Urothelium cell line (cell line): ENCODE measurements around the gene SRPK3.
"Not testable (repeated sequence)": the region's sequence is repeated elsewhere in the genome, so short reads cannot be mapped to it uniquely, and the experiment has no call there.

Experiments
- DNase-seq: peaks from one replicate; pipeline ENCODE4 v3.0.0; 2011; ENCODE audit warnings: low spot score, mixed read lengths
- FAIRE-seq: peaks from 2 replicates; lab custom pipeline; 2011; peaks lifted over from hg19 to GRCh38; lab: Jason Lieb, UNC

SRPK3 gene

DNA sequence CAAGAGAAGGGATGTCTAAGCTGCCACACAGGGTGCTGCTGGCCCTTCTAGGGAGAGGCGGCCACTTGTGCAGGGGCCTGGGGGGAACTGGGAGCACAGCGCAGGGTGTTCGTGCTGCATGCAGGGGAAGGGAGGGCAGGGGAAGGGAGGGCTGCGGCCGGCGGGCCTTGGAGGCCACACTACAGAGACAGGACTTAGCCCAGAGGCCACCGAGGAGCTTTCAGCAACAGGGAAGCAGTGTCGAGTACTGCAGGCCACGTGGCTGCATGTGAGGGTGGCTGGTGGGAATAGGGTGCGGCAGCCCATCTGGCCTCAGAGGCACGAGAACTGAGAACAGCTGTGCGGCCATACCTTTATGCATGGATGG is 35.8 kb upstream of the SRPK3 start:
- FAIRE-seq, DNase-seq: not testable (repeated sequence)

- FAIRE-seq (no peak), DNase-seq (no peak)
Observed at GRCh38 chrX:153746359-153746758, 34.5 kb upstream of the SRPK3 start.

- FAIRE-seq, DNase-seq: not testable (repeated sequence)
Observed at GRCh38 chrX:153746991-153747390, 33.9 kb upstream of the SRPK3 start.

DNA sequence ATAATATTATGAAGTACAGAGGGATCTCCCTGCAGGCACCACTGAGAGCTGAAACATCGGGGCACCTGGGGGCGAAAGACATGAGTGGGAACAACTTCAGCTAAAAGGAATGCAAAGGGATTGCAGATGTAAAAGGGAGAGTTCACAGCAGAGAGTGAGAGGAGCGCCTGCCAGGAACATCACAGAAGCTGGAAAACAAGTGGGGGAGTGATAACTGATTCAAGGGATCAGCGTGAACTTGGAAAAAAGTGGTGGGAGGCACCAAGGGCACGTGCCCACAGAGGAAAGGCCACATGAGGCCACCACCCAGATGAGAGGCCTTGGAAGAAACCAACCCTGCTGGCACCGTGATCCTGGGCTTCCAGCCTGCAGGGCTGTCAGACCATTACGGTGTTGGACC is 31.8 kb upstream of the SRPK3 start:
- FAIRE-seq, DNase-seq: not testable (repeated sequence)

- FAIRE-seq (no peak), DNase-seq (no peak)
Observed at GRCh38 chrX:153750127-153750774, 30.6 kb upstream of the SRPK3 start.

DNA sequence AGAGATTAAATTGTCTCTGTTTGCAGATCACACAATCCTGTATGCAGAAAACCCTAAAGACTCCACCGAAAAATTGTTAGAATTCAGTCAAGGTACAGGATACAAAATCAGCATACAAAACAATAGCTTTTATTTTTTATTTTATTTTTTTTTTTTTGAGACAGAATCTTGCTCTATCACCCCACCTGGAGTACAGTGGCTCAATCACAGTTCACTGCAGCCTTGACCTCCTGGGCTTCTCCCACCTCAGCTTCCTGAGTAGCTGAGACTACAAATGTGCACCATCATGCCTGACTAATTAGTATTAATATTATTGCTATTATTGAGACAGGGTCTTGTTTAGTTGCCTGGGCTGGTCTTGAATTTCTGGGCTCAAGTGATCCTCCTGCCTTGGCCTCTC is 25.7 kb upstream of the SRPK3 start:
- FAIRE-seq (no peak), DNase-seq (no peak)

GRCh38 chrX:153761863-153762262 is 19.0 kb upstream of the SRPK3 start:
- no peak for DNase-seq
- no peak for FAIRE-seq

GRCh38 chrX:153762626-153763173 is 18.1 kb upstream of the SRPK3 start:
- DNase-seq (no peak), FAIRE-seq (no peak)

- FAIRE-seq (no peak), DNase-seq (no peak)
Observed at GRCh38 chrX:153763298-153763932, 17.4 kb upstream of the SRPK3 start.

DNA sequence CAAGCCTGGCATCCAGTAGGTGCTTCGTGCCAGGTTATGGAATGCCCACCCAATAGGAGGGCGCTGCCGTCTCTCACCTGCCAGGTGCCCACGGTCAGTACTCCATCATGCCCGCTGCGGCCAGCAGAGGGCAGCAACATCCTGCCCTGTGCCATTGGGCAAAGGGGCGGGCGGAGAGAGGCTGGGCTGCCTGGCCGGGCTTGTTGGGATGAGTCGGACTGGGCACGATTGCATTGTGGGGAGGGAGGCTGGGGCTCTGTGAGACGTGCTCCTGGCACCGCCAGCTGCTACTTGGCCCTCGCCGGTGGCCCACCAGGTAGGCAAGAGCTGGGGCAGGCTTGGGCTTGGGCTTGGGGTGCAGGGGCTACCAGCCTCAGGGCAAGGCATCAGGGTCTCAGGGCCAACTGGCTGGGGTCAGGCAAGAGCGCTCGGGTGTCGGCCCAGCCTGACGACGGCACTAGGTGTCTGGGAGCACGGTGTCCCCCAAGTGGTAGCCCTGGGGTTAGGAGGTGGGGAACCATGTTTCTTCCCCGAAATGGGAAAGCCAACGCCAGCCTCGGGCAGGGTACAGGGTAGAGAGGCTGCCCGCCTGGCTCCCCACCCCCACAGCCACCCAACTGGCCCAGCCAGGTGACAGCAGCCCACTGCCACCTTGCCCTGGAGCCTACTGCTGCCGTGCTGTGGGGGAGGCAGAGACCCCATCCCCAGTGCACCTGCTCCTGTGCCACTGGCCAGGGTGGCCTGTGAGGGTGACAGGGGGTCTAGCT is 16.7 kb upstream of the SRPK3 start, which contains the start of gene PLXNB3:
PLXNB3 (plus strand) TSS at position 261 of the 767 bp plus-strand sequence. CDS start 1,287 bp downstream, outside the sequence.
- FAIRE-seq = peak; percentile 74

GRCh38 chrX:153764786-153765137 is 16.1 kb upstream of the SRPK3 start:
- DNase-seq (no peak), FAIRE-seq (no peak)

More for the DNA sequence above, 16.7 kb upstream of the SRPK3 start, which contains the start of gene PLXNB3:
- peak; percentile 89 for DNase-seq

DNA sequence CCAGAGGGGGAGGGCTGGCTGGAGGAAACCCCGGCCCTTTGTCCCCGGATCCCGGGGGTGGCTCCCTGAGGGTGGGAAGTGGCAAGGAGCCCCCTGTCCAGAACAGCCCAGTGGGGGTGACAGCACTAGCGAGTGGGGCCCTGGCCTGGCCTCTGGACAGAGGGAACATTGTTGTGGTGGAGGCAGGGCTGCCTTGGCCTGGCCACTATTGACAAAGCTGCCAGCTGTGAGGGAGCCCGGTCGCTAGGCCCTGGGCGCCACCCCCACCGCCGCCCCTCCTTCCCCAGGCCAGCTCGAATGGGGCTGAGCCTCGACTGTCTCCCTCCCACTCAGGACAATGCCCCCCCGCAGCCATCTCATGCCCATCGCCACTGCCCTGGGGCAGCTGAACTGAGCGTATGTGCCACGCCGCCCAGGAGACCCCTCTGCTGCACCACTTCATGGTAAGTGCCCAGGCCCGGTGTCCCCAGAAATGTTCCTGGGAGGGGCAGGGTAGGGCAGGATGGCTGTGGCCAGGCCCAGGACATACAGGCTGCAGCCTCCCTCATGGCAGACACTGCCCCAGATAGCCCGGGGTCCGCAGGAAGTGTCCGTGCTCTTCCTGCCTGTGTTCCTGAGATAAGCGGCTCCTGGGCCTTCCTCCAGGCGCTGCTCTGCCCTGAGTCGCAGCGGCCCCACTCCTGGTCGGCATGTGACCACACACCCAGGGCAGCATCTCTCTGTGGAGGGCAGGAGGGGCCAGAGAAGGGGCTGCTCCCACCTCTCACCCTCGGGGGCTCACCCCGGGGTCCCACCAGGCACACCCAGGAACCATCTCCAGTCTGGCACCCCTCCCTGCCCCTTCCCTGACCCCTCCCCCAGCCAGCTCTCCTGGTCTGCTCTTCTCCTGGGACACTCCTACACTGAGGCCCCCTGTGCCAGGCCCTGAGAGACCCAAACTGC is 15.4 kb upstream of the SRPK3 start:
- FAIRE-seq (no peak), DNase-seq (peak; percentile 41)

- FAIRE-seq (no peak), DNase-seq (peak; percentile 80)
Observed at GRCh38 chrX:153766098-153766817, 14.6 kb upstream of the SRPK3 start.

- FAIRE-seq (no peak), DNase-seq (no peak)
Observed at GRCh38 chrX:153766871-153767673, 13.8 kb upstream of the SRPK3 start.

DNA sequence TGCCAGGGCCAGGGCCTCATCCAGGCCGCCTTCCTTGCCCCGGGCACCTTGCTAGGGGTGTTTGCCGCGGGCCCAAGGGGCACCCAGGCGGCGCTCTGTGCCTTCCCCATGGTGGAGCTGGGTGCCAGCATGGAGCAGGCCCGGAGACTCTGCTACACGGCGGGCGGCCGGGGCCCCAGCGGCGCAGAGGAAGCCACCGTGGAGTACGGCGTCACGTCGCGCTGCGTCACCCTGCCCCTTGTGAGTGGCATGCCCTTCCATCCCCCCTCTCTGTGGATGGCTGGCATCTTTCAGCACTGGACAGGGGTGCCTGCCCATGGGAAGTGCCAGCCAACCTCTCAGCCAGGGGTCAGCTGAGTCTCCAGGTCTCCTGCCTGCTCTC is 13.2 kb upstream of the SRPK3 start:
- DNase-seq (no peak), FAIRE-seq (no peak)

DNA sequence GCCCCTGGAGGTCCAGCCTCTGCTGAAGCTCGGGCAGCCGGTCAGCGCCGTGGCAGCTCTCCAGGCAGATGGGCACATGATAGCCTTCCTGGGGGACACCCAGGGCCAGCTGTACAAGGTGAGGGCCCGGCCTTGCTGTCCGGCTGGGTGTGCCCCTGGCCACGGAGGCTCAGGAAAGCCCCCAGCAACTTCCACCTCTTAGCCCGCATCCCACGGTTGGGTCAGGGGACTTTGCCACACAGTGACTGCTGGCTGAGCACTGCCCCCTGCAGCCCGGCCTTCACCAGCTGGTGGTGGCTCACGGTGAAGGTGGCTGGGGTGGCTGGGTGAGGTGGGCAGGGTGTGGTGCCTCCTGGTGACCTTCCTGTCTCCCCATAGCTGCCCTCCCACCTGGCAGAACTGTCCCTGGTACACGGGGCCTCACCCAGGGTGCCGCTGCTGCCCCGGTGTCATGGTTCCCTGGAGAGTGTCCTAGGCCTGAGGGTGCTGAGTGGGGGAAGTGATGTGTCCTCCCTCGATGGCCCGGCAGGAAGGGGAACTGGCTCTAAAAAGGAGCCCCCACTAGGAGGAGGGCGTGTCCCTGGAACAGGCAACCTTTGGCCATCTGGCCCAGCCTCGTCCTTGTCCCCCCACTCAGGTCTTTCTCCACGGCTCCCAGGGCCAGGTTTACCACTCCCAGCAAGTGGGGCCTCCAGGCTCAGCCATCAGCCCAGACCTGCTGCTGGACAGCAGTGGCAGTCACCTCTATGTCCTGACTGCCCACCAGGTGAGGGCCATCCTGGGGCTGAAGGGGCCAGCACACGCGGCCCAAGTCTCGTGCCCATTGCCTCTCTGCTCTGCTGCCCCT is 12.3 kb upstream of the SRPK3 start:
- FAIRE-seq (no peak), DNase-seq (no peak)

- FAIRE-seq = no peak
Observed at GRCh38 chrX:153769158-153769864, 11.5 kb upstream of the SRPK3 start.

More at GRCh38 chrX:153769158-153769864, 11.5 kb upstream of the SRPK3 start:
- no peak for DNase-seq
